K562 (cell line): ENCODE measurements around the gene REM2. TPM values are rescaled to one million over a fixed set of nuclear protein-coding genes. Genes with fewer than 3 reads are reported as not detected.
A peak's percentile ranks its signal among the peaks of the same experiment; 100 is the strongest.

ENCODE experiments used
- CHD1 ChIP-seq: fragments of 200-600 bp; sonication (generic); IDR thresholded peaks from one replicate; pipeline ENCODE4 v1.6.1; 2012; ENCODE audit warnings: mild to moderate bottlenecking, moderate library complexity, low read length, inconsistent platforms
- E2F8 ChIP-seq: fragments of 450-650 bp; IDR thresholded peaks from 2 replicates; pipeline ENCODE4 v1.7.1; 2018; ENCODE audit warnings: mild to moderate bottlenecking, low read depth; ENCODE audit not compliant: partially characterized antibody
- ERF ChIP-seq: fragments of 450-650 bp; formaldehyde crosslinking; IDR thresholded peaks from 2 replicates; pipeline ENCODE4 v1.4.0; 2020; ENCODE audit warnings: mild to moderate bottlenecking, mixed read lengths
- FOXK2 ChIP-seq, 2 experiments: fragments of 450-650 bp; IDR thresholded peaks in 1 of 2; conservative IDR thresholded peaks in 1 of 2; 2 replicates each; pipeline ENCODE4 v1.6.1; 2016; ENCODE audit warnings: low read depth in 2 of 2, mild to moderate bottlenecking in 1 of 2
- GATAD2A ChIP-seq: fragments of 450-650 bp; IDR thresholded peaks from 2 replicates; pipeline ENCODE4 v1.6.1; 2017
- HDAC8 ChIP-seq: fragments of 450-650 bp; IDR thresholded peaks from 2 replicates; pipeline ENCODE4 v1.6.1; 2016; ENCODE audit warnings: mild to moderate bottlenecking, missing genetic modification characterization, moderate library complexity, missing compliant biosample characterization
- MED1 ChIP-seq: sonication (generic); formaldehyde crosslinking; IDR thresholded peaks from 2 replicates; pipeline ENCODE4 v1.8.1; 2023; ENCODE audit warnings: missing genetic modification reagents, borderline replicate concordance
- MYBL2 ChIP-seq, 2 experiments: fragments of 450-650 bp in 1 of 2; sonication (generic) in 1 of 2; formaldehyde crosslinking in 1 of 2; IDR thresholded peaks; 2 replicates each; pipeline versions ENCODE4 v1.6.1 to v1.8.1; 2017 to 2022; ENCODE audit warnings: borderline replicate concordance in 1 of 2, inconsistent platforms in 1 of 2, low read depth in 1 of 2, mild to moderate bottlenecking in 1 of 2, missing genetic modification reagents in 1 of 2, moderate library complexity in 1 of 2
- NFE2 ChIP-seq: IDR thresholded peaks from 2 replicates; pipeline ENCODE4 v1.6.1; 2014; ENCODE audit warnings: antibody characterized with exemption, low read depth
- NR0B1 ChIP-seq: fragments of 450-650 bp; IDR thresholded peaks from one replicate; pipeline ENCODE4 v1.6.1; 2018; ENCODE audit warnings: mild to moderate bottlenecking, moderate library complexity; ENCODE audit not compliant: partially characterized antibody
- NR2C2 ChIP-seq, 2 experiments: fragments of 200-800 bp in 1 of 2; sonication (Bioruptor generic) in 1 of 2; sonication (generic) in 1 of 2; formaldehyde crosslinking in 1 of 2; IDR thresholded peaks; 2 replicates each; pipeline versions ENCODE4 v1.6.1 to v1.8.0; 2016 to 2022; ENCODE audit warnings: mild to moderate bottlenecking in 1 of 2, missing compliant biosample characterization in 1 of 2, missing genetic modification characterization in 1 of 2, missing genetic modification reagents in 1 of 2
- PHF21A ChIP-seq: fragments of 450-650 bp; IDR thresholded peaks from 2 replicates; pipeline ENCODE4 v1.6.1; 2017; ENCODE audit warnings: low read depth, borderline replicate concordance
- PRPF4 ChIP-seq: fragments of 200-400 bp; formaldehyde crosslinking; IDR thresholded peaks from one replicate; pipeline ENCODE4 v1.6.1; 2017; ENCODE audit warnings: low read length, low read depth, mild to moderate bottlenecking; ENCODE audit not compliant: insufficient read depth, poor library complexity, severe bottlenecking
- RBM25 ChIP-seq: fragments of 200-400 bp; formaldehyde crosslinking; IDR thresholded peaks from 2 replicates; pipeline ENCODE4 v1.6.1; 2018; ENCODE audit warnings: low read length, low read depth, moderate library complexity; ENCODE audit not compliant: severe bottlenecking
- SMARCA5 ChIP-seq: fragments of 450-650 bp; IDR thresholded peaks from 2 replicates; pipeline ENCODE4 v1.6.1; 2016
- SMARCC2 ChIP-seq: fragments of 450-650 bp; IDR thresholded peaks from 2 replicates; pipeline ENCODE4 v1.6.1; 2017; ENCODE audit warnings: antibody characterized with exemption, moderate library complexity, mild to moderate bottlenecking, low read depth
- TBL1XR1 ChIP-seq, 2 experiments: IDR thresholded peaks; 2 replicates each; pipeline ENCODE4 v1.6.1; 2012; ENCODE audit warnings: improper control_type of control experiment in 2 of 2, low read length in 2 of 2, mild to moderate bottlenecking in 1 of 2
- XRCC4 ChIP-seq: IDR thresholded peaks from one replicate; pipeline ENCODE4 v1.6.1; 2011; ENCODE audit not compliant: insufficient read depth, insufficient read length; ENCODE audit errors: extremely low read depth
- ZFP30 ChIP-seq: fragments of 250-450 bp; sonication (Bioruptor Pico); IDR thresholded peaks from 2 replicates; pipeline ENCODE4 v1.8.0; 2022; ENCODE audit warnings: moderate library complexity, mild to moderate bottlenecking, inconsistent platforms, borderline replicate concordance
- ZNF140 ChIP-seq: fragments of 250-450 bp; sonication (Bioruptor Pico); IDR thresholded peaks from 2 replicates; pipeline ENCODE4 v1.8.0; 2021; ENCODE audit warnings: moderate library complexity, mild to moderate bottlenecking, inconsistent platforms
- ZNF586 ChIP-seq: fragments of 450-650 bp; formaldehyde crosslinking; conservative IDR thresholded peaks from 2 replicates; pipeline ENCODE4 v1.4.0; 2020; ENCODE audit warnings: mild to moderate bottlenecking, moderate library complexity
- polyA plus RNA-seq, 8 experiments: library from polyadenylated mRNA; depleted of rRNA in 4 of 8; stranded (reverse) in 5 of 8; unstranded in 3 of 8; fragments of >200 nt; fragmentation: Nextera tagmentation in 2 of 8; fragmentation: Illumina TruSeq in 1 of 8; extraction: Ambion mirVana in 2 of 8; extraction: Trizol in 1 of 8; gene quantifications; 2 replicates each; pipeline versions ENCODE4 v1.2.1 to v1.2.3, GENCODE V29; 2011 to 2014; ENCODE audit warnings: inconsistent platforms in 1 of 8, missing spikeins in 1 of 8
- total RNA-seq, 7 experiments: library from RNA; depleted of rRNA in 6 of 7; stranded (reverse); fragments of >200 nt in 6 of 7; fragmentation: Illumina TruSeq in 2 of 7; extraction: Trizol in 2 of 7; gene quantifications; 2 replicates each; pipeline versions ENCODE4 v1.2.1 to v1.2.3, GENCODE V29; 2011 to 2021; ENCODE audit warnings: low replicate concordance in 1 of 7
- TF ChIP-seq, protein P1 (sequence below): sonication (generic); formaldehyde crosslinking; IDR thresholded peaks from 2 replicates; pipeline ENCODE4 v1.8.1; 2022; ENCODE audit warnings: missing genetic modification reagents

The REM2 gene
- total and polyA plus RNA-seq, 9 of the 15 experiments (the other 6 are each of a cell fraction or from before 2014, with no cell fraction given), result 0.18 to 1.0 (median 0.38) TPM

DNA sequence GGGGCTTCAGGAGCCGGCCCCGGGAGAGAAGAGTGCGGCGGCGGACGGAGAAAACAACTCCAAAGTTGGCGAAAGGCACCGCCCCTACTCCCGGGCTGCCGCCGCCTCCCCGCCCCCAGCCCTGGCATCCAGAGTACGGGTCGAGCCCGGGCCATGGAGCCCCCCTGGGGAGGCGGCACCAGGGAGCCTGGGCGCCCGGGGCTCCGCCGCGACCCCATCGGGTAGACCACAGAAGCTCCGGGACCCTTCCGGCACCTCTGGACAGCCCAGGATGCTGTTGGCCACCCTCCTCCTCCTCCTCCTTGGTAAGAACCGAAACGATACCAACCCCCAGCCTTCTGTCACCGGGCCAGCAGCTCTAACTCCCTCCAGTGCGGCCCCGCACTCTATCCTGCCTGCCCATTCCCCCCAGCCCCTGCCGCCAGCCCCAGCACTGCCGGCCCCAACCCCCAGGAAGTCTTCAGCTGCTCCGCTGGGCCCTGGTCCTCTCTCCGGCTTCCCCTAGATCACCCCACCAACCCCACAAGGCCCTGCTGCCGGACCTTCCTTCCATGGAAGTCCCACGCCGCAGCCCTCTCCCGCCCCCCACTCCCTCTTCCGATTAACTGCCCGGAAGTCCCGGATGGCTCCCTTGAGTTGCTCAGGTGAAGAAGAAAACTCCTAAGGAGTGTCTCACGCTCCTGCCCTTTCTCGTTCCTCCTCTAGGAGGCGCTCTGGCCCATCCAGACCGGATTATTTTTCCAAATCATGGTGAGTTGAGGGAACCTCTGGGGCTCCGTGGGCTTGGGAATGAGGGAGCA lies 10.8 kb upstream of the REM2 start (continued):
- TF ChIP-seq ZFP30 (CRISPR knock-in tag), result no peak
- TF ChIP-seq HDAC8 (tag), result no peak
- peak; percentile 10 for TF ChIP-seq PRPF4
- TF ChIP-seq NFE2, result 0 out of 2 replicates have a peak, but pooled peaks have one; percentile 63
- TF ChIP-seq MYBL2 (IDR thresholded peaks at IDR 0.05; ENCODE audit: low read depth), result no peak
- no peak for TF ChIP-seq MYBL2 (CRISPR knock-in tag; IDR thresholded peaks at IDR 0.05; ENCODE audit: borderline replicate concordance)
- peak; percentile 10 for TF ChIP-seq E2F8
- TF ChIP-seq FOXK2 (conservative IDR thresholded peaks at IDR 0.05 in 1 of 2, IDR thresholded peaks at IDR 0.05 in 1 of 2; ENCODE audit: low read depth in 2 of 2), result no peak
- TF ChIP-seq ERF (CRISPR knock-in tag), result no peak
- no peak for TF ChIP-seq SMARCA5
- 0 out of 4 replicates have a peak, but pooled peaks of 1 of the 2 experiments have one; percentile 40 for TF ChIP-seq TBL1XR1 (IDR thresholded peaks at IDR 0.05; ENCODE audit: low read length in 2 of 2)
- TF ChIP-seq ZNF586 (CRISPR knock-in tag), result no peak
- no peak for TF ChIP-seq SMARCC2
- 0 out of 2 replicates have a peak, but pooled peaks have one; percentile 45 for TF ChIP-seq GATAD2A
- no peak for TF ChIP-seq MED1
- TF ChIP-seq, protein P1, sequence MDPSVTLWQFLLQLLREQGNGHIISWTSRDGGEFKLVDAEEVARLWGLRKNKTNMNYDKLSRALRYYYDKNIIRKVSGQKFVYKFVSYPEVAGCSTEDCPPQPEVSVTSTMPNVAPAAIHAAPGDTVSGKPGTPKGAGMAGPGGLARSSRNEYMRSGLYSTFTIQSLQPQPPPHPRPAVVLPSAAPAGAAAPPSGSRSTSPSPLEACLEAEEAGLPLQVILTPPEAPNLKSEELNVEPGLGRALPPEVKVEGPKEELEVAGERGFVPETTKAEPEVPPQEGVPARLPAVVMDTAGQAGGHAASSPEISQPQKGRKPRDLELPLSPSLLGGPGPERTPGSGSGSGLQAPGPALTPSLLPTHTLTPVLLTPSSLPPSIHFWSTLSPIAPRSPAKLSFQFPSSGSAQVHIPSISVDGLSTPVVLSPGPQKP (CRISPR knock-in tag), result no peak
- TF ChIP-seq NR2C2 (CRISPR knock-in tag; IDR thresholded peaks at IDR 0.05), result no peak
- no peak for TF ChIP-seq NR2C2 (tag; IDR thresholded peaks at IDR 0.05)
- TF ChIP-seq RBM25, result no peak
- peak; percentile 61; the same call in 1 of the 2 replicates for TF ChIP-seq PHF21A
- TF ChIP-seq NR0B1, result no peak
- no peak for TF ChIP-seq XRCC4
- TF ChIP-seq CHD1, result peak; percentile 25
- TF ChIP-seq ZNF140, result no peak
